Endothelial cell (in vitro differentiated cells): ENCODE results near the gene CIAPIN1. TPM values are rescaled to one million over a fixed set of nuclear protein-coding genes. Genes with fewer than 3 reads are reported as not detected.

Experiments used
- DNase-seq: peaks from one replicate; pipeline ENCODE4 v3.0.0; 2021; ENCODE audit warnings: low spot score
- H3K27ac Mint-ChIP-seq: one replicate; pipeline ENCODE4 v1.8.0; 2021; ENCODE audit warnings: mixed read lengths, inconsistent platforms; ENCODE audit not compliant: unreplicated experiment
- H3K27me3 Mint-ChIP-seq: one replicate; pipeline ENCODE4 v1.8.0; 2021; ENCODE audit warnings: mild to moderate bottlenecking, moderate library complexity, mixed read lengths, inconsistent platforms; ENCODE audit not compliant: unreplicated experiment
- H3K36me3 Mint-ChIP-seq: one replicate; pipeline ENCODE4 v1.8.0; 2021; ENCODE audit warnings: mild to moderate bottlenecking, low read depth, mixed read lengths, inconsistent platforms; ENCODE audit not compliant: unreplicated experiment
- H3K4me1 Mint-ChIP-seq: one replicate; pipeline ENCODE4 v1.8.0; 2021; ENCODE audit warnings: mild to moderate bottlenecking, mixed read lengths, inconsistent platforms; ENCODE audit not compliant: unreplicated experiment
- H3K4me3 Mint-ChIP-seq: one replicate; pipeline ENCODE4 v1.8.0; 2021; ENCODE audit warnings: mild to moderate bottlenecking, mixed read lengths, inconsistent platforms; ENCODE audit not compliant: unreplicated experiment
- H3K9me3 Mint-ChIP-seq: one replicate; pipeline ENCODE4 v1.8.0; 2021; ENCODE audit warnings: mixed read lengths, inconsistent platforms; ENCODE audit not compliant: unreplicated experiment
- CTCF ChIP-seq: fragments of 200-600 bp; sonication (generic); IDR thresholded peaks from one replicate; pipeline ENCODE4 v1.5.0; 2021; ENCODE audit warnings: antibody characterized with exemption; ENCODE audit not compliant: unreplicated experiment
- total RNA-seq: library from RNA; stranded (reverse); fragmentation: NEBNext Ultra II Directional; extraction: Animal tissue kit (Norgen Biotek cat#: 25700); gene quantifications from one replicate; pipeline ENCODE4 v1.2.1, GENCODE V29; 2021; ENCODE audit not compliant: unreplicated experiment

Gene CIAPIN1
- total RNA-seq, 1 donor from 2014 or later = 82.6 TPM

GRCh38 chr16:57482845-57483545 is 35.8 kb upstream of the CIAPIN1 start:
- DNase-seq = no peak
- no peaks in the 10 kb centered on the region for H3K9me3 Mint-ChIP-seq
- H3K27ac Mint-ChIP-seq = no peak overlapping the region
- H3K4me3 Mint-ChIP-seq = peak overlapping the region; percentile 47
- H3K27me3 Mint-ChIP-seq = peaks cover 15% of the 10 kb centered on the region
- H3K36me3 Mint-ChIP-seq = peaks cover 5% of the 10 kb centered on the region
- peaks cover 32% of the 10 kb centered on the region for H3K4me1 Mint-ChIP-seq
- no peak for TF ChIP-seq CTCF

GRCh38 chr16:57481421-57481820 is 34.2 kb upstream of the CIAPIN1 start:
- no peak overlapping the region for H3K4me3 Mint-ChIP-seq
- no peak for TF ChIP-seq CTCF
- no peaks in the 10 kb centered on the region for H3K9me3 Mint-ChIP-seq
- H3K36me3 Mint-ChIP-seq = peaks cover 5% of the 10 kb centered on the region
- peaks cover 15% of the 10 kb centered on the region for H3K27me3 Mint-ChIP-seq
- no peak overlapping the region for H3K27ac Mint-ChIP-seq
- no peak for DNase-seq
- H3K4me1 Mint-ChIP-seq = peaks cover 34% of the 10 kb centered on the region

- TF ChIP-seq CTCF = no peak
- H3K27me3 Mint-ChIP-seq = peaks cover 14% of the 10 kb centered on the region
- no peak for DNase-seq
- no peak overlapping the region for H3K27ac Mint-ChIP-seq
- H3K9me3 Mint-ChIP-seq = no peaks in the 10 kb centered on the region
- H3K4me1 Mint-ChIP-seq = peaks cover 38% of the 10 kb centered on the region
- peaks cover 5% of the 10 kb centered on the region for H3K36me3 Mint-ChIP-seq
- H3K4me3 Mint-ChIP-seq = no peak overlapping the region
Observed at GRCh38 chr16:57480754-57481230, 33.6 kb upstream of the CIAPIN1 start.

GRCh38 chr16:57479976-57480753 is 33.0 kb upstream of the CIAPIN1 start:
- no peak for TF ChIP-seq CTCF
- no peak overlapping the region for H3K27ac Mint-ChIP-seq
- peaks cover 5% of the 10 kb centered on the region for H3K36me3 Mint-ChIP-seq
- H3K9me3 Mint-ChIP-seq = no peaks in the 10 kb centered on the region
- H3K27me3 Mint-ChIP-seq = peaks cover 14% of the 10 kb centered on the region
- peaks cover 35% of the 10 kb centered on the region for H3K4me1 Mint-ChIP-seq
- H3K4me3 Mint-ChIP-seq = peak overlapping the region; percentile 90
- DNase-seq = no peak
